Kidney capillary endothelial cell (primary cell): ENCODE results near the gene ZNF486.
"Not testable (repeated sequence)": the region's sequence is repeated elsewhere in the genome, so short reads cannot be mapped to it uniquely, and the experiment has no call there.

Experiments
- DNase-seq: peaks from one replicate; pipeline ENCODE4 v3.0.0-alpha.2; 2018; ENCODE audit warnings: low spot score

ZNF486 gene

DNA sequence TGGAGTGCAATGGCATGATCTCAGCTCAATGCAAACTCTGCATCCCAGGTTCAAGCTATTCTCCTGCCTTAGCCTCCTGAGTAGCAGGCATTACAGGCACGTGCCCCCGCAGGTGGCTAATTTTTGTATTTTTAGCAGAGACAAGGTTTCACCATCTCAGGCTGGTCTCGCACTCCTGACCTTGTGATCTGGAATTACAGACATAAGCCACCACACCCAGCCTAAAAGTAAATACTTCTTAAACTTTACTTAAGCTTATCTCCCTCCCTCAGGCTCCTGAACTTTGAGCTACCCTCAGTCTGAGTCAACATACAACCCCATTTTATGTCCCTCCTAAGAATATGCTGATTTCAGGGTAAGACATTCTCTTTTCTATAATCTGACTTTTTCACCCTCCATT is 66.1 kb downstream of the ZNF486 start:
- DNase-seq, result no peak

DNA sequence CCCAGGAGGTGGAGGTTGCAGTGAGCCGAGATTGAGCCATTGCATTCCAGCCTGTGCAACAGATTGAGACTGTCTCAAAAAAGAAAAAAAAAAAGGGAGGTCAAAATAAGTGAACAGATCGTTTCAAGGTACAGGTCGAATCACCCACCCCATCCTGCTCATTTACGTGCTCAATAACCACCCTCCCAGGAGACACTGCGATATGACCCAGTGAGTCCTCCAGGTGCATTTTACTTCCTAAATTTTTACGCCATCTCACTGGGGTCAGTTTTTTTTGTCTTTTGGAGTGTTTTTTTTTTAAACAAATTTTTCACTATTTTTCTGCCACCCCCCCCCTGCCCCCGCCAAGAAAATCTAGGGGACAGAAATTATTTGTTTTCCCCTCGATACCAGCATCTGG is 68.1 kb downstream of the ZNF486 start:
- no peak for DNase-seq

DNA sequence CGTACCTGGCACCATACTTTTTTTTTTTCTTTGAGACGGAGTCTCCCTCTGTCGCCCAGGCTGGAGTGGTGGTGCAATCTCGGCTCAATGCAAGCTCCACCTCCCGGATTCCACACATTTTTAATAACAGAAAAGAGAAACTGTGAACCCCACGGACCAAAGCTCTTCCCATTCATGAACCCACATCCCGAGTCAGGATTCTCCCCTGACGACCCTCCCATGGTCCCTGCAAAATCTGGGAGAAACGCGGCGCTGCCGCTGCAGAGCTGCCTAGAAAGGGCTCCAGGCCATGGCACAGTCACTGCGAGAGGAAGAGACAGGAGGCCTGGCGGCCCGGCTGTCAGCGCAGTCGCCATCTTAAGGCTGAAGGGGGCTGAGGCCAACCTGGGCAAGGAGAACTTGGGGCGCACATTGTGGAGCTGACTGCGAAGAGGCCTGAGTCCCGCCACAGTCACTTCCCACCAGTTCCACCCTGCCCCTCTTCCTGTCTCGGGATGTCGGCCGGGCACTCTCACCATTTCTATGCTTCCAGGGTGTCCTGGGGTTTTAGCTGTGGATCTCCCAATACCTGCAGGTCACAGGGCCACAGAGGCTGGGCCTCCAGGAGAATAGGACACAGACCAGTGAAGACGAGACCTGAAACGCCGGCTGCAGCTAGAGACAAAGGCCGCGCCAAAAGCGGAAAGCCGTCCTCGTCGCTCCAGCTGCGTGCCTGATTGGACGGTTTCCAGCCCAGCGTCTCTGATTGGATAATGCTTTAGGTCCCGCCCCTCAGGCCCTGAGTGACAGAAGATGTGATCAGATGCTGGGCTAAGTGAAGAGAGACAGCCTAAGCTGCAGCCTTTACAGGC is 71.0 kb downstream of the ZNF486 start:
- DNase-seq, result peak; percentile 78

DNA sequence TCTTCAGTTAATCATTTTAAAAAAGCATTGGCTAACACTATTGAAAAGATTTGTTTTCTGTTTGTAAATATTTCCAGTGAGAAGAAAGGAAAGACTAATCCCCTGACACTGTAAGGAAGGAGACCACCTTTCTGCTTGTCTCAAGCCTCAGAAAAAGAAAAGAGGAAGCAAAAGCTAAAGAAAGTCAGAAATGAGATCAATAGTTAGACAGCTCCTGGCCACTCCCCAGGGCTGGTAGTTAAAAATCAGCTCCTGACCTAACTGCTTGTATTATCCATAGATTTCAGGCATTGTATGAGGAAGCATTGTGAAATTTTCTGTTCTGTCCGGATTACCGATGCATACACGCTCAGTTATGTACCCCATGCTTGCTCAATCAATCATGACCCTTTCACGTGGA is 76.6 kb downstream of the ZNF486 start:
- DNase-seq, result no peak

DNA sequence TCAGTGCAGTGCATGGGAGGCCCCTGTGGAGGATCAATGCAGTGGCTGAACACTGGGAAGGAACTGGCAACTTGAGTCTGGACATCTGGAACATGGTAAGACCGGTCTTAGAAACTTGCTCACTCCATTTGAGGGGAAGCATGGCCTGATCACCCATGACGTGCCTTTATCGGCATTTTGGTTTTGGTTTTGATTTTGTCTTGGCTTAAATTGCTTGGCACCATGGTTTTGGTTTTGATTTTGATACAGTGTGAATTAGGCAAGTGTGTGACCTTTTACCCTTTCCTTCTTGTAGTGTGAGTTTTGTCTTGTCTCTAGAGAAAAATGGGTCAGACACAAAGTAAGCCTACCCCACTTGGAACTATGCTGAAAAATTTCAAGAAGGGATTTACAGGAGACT is 77.3 kb downstream of the ZNF486 start:
- DNase-seq, result no peak

DNA sequence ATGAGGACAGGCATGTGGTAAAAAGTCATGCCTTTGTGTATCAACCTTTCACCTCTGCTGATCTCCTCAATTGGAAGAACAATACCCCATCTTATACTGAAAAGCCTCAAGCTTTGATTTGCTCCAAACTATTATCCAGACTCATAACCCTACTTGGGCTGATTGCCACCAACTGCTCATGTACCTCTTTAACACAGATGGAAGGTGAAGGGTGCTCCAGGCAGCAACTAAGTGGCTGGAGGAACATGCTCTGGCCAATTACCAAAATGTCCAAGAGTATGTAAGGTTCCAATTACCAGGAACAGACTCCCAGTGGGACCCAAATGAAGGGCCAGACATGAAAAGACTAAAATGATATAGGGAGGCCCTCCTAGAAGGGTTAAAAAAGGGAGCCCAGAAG is 78.3 kb downstream of the ZNF486 start:
- DNase-seq, result no peak

DNA sequence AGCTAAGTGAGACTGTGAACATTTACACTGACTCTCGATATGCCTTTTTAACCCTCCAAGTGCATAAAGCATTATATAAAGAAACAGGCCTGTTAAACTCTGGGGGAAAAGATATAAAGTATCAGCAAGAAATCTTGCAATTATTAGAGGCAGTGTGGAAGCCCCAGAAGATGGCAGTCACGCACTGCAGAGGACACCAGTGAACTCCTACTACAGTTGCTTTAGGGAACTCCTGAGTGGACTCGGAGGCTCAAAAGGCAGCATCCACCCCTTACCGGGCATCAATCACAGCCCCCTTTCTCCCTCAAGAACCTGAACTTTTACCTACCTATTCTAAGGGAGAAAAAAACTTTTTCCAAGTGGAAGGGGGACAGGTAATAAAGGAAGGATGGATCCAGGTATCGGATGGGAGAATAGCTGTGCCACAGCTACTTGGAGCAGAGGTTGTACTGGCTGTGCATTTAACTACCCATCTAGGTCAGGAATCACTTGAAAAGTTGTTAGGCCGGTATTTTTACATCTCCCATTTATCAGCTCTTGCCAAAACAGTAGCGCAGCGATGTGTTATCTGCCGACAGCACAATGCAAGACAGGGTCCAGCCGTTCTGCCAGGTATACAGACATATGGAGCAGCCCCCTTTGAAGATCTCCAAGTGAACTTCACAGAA is 80.1 kb downstream of the ZNF486 start:
- no peak for DNase-seq

DNA sequence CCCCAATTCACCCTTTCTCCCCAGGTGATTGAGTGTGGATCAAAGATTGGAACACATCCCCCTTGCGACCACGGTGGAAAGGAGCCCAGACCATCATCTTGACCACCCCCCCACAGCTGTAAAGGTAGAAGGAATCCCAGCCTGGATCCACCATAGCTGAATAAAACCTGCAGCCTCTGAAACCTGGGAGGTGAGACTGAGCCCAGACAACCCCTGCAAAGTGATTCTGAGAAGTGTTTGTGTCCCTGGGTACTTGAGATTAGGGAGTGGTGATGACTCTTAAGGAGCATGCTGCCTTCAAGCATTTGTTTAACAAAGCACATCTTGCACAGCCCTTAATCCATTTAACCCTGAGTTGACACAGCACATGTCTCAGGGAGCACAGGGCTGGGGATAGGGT is 81.2 kb downstream of the ZNF486 start:
- not testable (repeated sequence) for DNase-seq
